IMR-90 (cell line): Measurements from ENCODE around the gene NAGPA. TPM values are rescaled to one million over a fixed set of nuclear protein-coding genes. Genes with fewer than 3 reads are reported as not detected.

ENCODE experiments used
- ATAC-seq: fragments of 200-7000 bp; cut with Tn5 transposase; 2 replicates; pipeline ENCODE4 v1.9.1; 2020; ENCODE audit warnings: low read depth, mild to moderate bottlenecking, moderate library complexity
- BruUV-seq: library from RNA; stranded (reverse); fragments of 400-500 nt; replicated peaks from 2 replicates; lab custom pipeline; 2021; lab: Mats Ljungman, UMichigan
- CTCF ChIA-PET: fragments of 300-600 bp; formaldehyde crosslinking; extraction: SDS; loops from one replicate; lab custom pipeline; 2021; ENCODE audit warnings: antibody characterized with exemption; lab: Yijun Ruan, JAX
- POLR2A ChIA-PET: fragments of 300-600 bp; sonication (Branson Sonifier 250); formaldehyde crosslinking; loops from one replicate; lab custom pipeline; 2022; ENCODE audit warnings: antibody characterized with exemption; ENCODE audit not compliant: unreplicated experiment; lab: Charles Lee
- DNase-seq: peaks from one replicate; pipeline ENCODE4 v3.0.0; 2013
- H2AFZ ChIP-seq: replicated peaks from 2 replicates; pipeline ENCODE3; 2013; ENCODE audit warnings: low read length, mild to moderate bottlenecking; ENCODE audit not compliant: poor library complexity
- H2AK5ac ChIP-seq: 2 replicates; pipeline ENCODE4 v1.6.1; 2013; ENCODE audit warnings: low read depth, low read length, inconsistent platforms
- H2AK9ac ChIP-seq: replicated peaks from 2 replicates; pipeline ENCODE3; 2013; ENCODE audit warnings: mild to moderate bottlenecking, low read depth, low read length, moderate library complexity; ENCODE audit not compliant: poor library complexity
- H2BK120ac ChIP-seq: 2 replicates; pipeline ENCODE4 v1.6.1; 2013; ENCODE audit warnings: low read depth, low read length, inconsistent platforms
- H2BK15ac ChIP-seq: 3 replicates; pipeline ENCODE4 v1.6.1; 2013; ENCODE audit warnings: low read depth, low read length, inconsistent platforms
- H2BK20ac ChIP-seq: 2 replicates; pipeline ENCODE4 v1.6.1; 2013; ENCODE audit warnings: low read depth, mild to moderate bottlenecking, inconsistent platforms, low read length, moderate library complexity
- H2BK5ac ChIP-seq: 2 replicates; pipeline ENCODE4 v1.6.1; 2013; ENCODE audit warnings: mild to moderate bottlenecking, low read depth, low read length, inconsistent platforms; ENCODE audit not compliant: poor library complexity, severe bottlenecking
- H3K14ac ChIP-seq: replicated peaks from 2 replicates; pipeline ENCODE4 v1.6.1; 2013; ENCODE audit warnings: low read depth, low read length, inconsistent platforms
- H3K18ac ChIP-seq: 2 replicates; pipeline ENCODE4 v1.6.1; 2013; ENCODE audit warnings: low read depth, low read length, control low read depth
- H3K23ac ChIP-seq: 2 replicates; pipeline ENCODE4 v1.6.1; 2013; ENCODE audit warnings: low read depth, low read length, inconsistent platforms
- H3K27ac ChIP-seq: 2 replicates; pipeline ENCODE4 v1.5.1; 2013; ENCODE audit warnings: mild to moderate bottlenecking, control low read depth, low read length; ENCODE audit not compliant: insufficient read depth
- H3K27me3 ChIP-seq: 2 replicates; pipeline ENCODE4 v1.6.1; 2013; ENCODE audit warnings: low read length; ENCODE audit not compliant: control insufficient read depth, insufficient read depth
- H3K36me3 ChIP-seq: 2 replicates; pipeline ENCODE4 v1.6.1; 2013; ENCODE audit warnings: low read length, mixed read lengths; ENCODE audit not compliant: control insufficient read depth, insufficient read depth
- H3K4ac ChIP-seq: 2 replicates; pipeline ENCODE4 v1.6.1; 2013; ENCODE audit warnings: low read depth, low read length, inconsistent platforms
- H3K4me1 ChIP-seq: 2 replicates; pipeline ENCODE4 v1.6.1; 2013; ENCODE audit warnings: low read length, mixed read lengths; ENCODE audit not compliant: control insufficient read depth, insufficient read depth
- H3K4me2 ChIP-seq: 2 replicates; pipeline ENCODE4 v1.6.1; 2013; ENCODE audit warnings: low read depth, mild to moderate bottlenecking, control low read depth, low read length, moderate library complexity
- H3K4me3 ChIP-seq: 2 replicates; pipeline ENCODE4 v1.5.1; 2013; ENCODE audit warnings: low read depth, mild to moderate bottlenecking, control low read depth, low read length, moderate library complexity; ENCODE audit not compliant: insufficient read depth
- H3K56ac ChIP-seq: 2 replicates; pipeline ENCODE4 v1.6.1; 2013; ENCODE audit warnings: low read length, inconsistent platforms; ENCODE audit not compliant: insufficient read depth; ENCODE audit errors: extremely low read depth
- H3K79me1 ChIP-seq, 2 experiments: 2 replicates each; pipeline ENCODE4 v1.6.1; 2013; ENCODE audit warnings: low read length in 2 of 2, inconsistent platforms in 1 of 2, low read depth in 1 of 2
- H3K9ac ChIP-seq: 2 replicates; pipeline ENCODE4 v1.6.1; 2013; ENCODE audit warnings: low read depth, low read length, control low read depth
- H3K9me1 ChIP-seq: 2 replicates; pipeline ENCODE4 v1.6.1; 2013; ENCODE audit warnings: low read length, inconsistent platforms; ENCODE audit not compliant: insufficient read depth
- H3K9me3 ChIP-seq: 2 replicates; pipeline ENCODE4 v1.6.1; 2013; ENCODE audit warnings: low read length; ENCODE audit not compliant: control insufficient read depth, insufficient read depth
- H4K20me1 ChIP-seq: 2 replicates; pipeline ENCODE4 v1.6.1; 2013; ENCODE audit warnings: low read length, inconsistent platforms; ENCODE audit not compliant: insufficient read depth
- H4K5ac ChIP-seq: 2 replicates; pipeline ENCODE4 v1.6.1; 2013; ENCODE audit warnings: mild to moderate bottlenecking, low read depth, low read length, control low read depth
- H4K8ac ChIP-seq, 2 experiments: 2 replicates each; pipeline ENCODE4 v1.6.1; 2013; ENCODE audit warnings: low read depth in 2 of 2, low read length in 2 of 2, control low read depth in 1 of 2, inconsistent platforms in 1 of 2
- H4K91ac ChIP-seq: 2 replicates; pipeline ENCODE4 v1.6.1; 2013; ENCODE audit warnings: low read depth, low read length, inconsistent platforms; ENCODE audit not compliant: insufficient read depth
- MAFK ChIP-seq: IDR thresholded peaks from 2 replicates; pipeline ENCODE4 v1.6.1; 2012; ENCODE audit warnings: low read depth, low read length, improper control_type of control experiment
- POLR2A ChIP-seq: IDR thresholded peaks from 2 replicates; pipeline ENCODE4 v1.6.1; 2012; ENCODE audit warnings: mild to moderate bottlenecking, low read depth, low read length
- RCOR1 ChIP-seq: IDR thresholded peaks from 2 replicates; pipeline ENCODE4 v1.6.1; 2012; ENCODE audit warnings: mild to moderate bottlenecking, low read length, improper control_type of control experiment; ENCODE audit not compliant: insufficient replicate concordance
- RFX5 ChIP-seq: IDR thresholded peaks from 2 replicates; pipeline ENCODE4 v1.8.0; 2012; ENCODE audit warnings: low read depth, mild to moderate bottlenecking, low read length, moderate library complexity
- WGBS, 2 experiments: methylation state at CpG; one replicate each; pipeline versions ENCODE4 v1.1.5 to v1.1.7; 2013; ENCODE audit warnings: missing lambda C conversion rate in 2 of 2; ENCODE audit not compliant: insufficient read length in 1 of 2; ENCODE audit errors: extremely low coverage in 2 of 2; 5-methylcytosine and 5-hydroxymethylcytosine counted together
- dilution Hi-C: fragments of 300-500 bp; cut with HindIII; formaldehyde crosslinking; loops from one replicate; pipeline ENCODE4 v1.14.3; 2018; ENCODE audit warnings: low sequenced_read_pairs; ENCODE audit not compliant: unreplicated experiment
- in situ Hi-C: fragments of 300-500 bp; cut with MboI; formaldehyde crosslinking; loops from 3 replicates; pipeline ENCODE4 v1.14.3; 2019; ENCODE audit warnings: low sequenced_read_pairs, inconsistent platforms, mixed read lengths
- intact Hi-C: fragments of 100-400 bp; cut with micrococcal nuclease; formaldehyde crosslinking; loops from 2 replicates; pipeline ENCODE4 v1.10.0; 2022
- polyA plus RNA-seq, 3 experiments: library from polyadenylated mRNA; depleted of rRNA; stranded (reverse); fragments of >200 nt; gene quantifications; 2 replicates each; pipeline ENCODE4 v1.2.3, GENCODE V29; 2012; ENCODE audit warnings: low replicate concordance in 1 of 3
- total RNA-seq: library from RNA; depleted of rRNA; stranded (reverse); fragments of >200 nt; gene quantifications from 2 replicates; pipeline ENCODE4 v1.2.3, GENCODE V29; 2012
- TF ChIP-seq, protein P1 (sequence below): fragments of 150-350 bp; IDR thresholded peaks from 2 replicates; pipeline ENCODE4 v1.6.1; 2016; ENCODE audit warnings: low read depth, mild to moderate bottlenecking, low read length, moderate library complexity, borderline replicate concordance

Gene NAGPA
- total and polyA plus RNA-seq, 2 of the 4 experiments (the other 2 are of a cell fraction), result 6.5 to 12.2 TPM

GRCh38 chr16:5034167-5034523, 410 bp upstream of the NAGPA start:
- Histone ChIP-seq H3K79me1 (peaks cover 3 to 13% of the 10 kb centered on the region in 2 experiments; a peak in 2 of 4 replicates), H3K9ac (peak overlapping the region; percentile 64; the same call in 1 of the 2 replicates), H3K36me3 (0 out of 2 replicates have a peak, but pooled peaks cover 1% of the 10 kb centered on the region), H2BK5ac (no peak overlapping the region), H4K5ac (peak overlapping the region; percentile 97), H3K14ac (peak overlapping the region; percentile 21), H4K20me1 (no peaks in the 10 kb centered on the region), H3K18ac (no peak overlapping the region), H2BK120ac (no peak overlapping the region), H4K91ac (0 out of 2 replicates have a peak overlapping the region, but pooled peaks have one; percentile 37), H4K8ac (peak overlapping the region; percentile 85 to 92), H3K56ac (no peak overlapping the region), H2BK20ac (no peak overlapping the region), H3K4me3 (peak overlapping the region; percentile 86), H2AK9ac (no peak overlapping the region), H3K4ac (no peak overlapping the region), H3K9me1 (peaks cover 8% of the 10 kb centered on the region), H3K27ac (no peak overlapping the region), H3K9me3 (no peaks in the 10 kb centered on the region), H2BK15ac (no peak overlapping the region), H3K27me3 (no peaks in the 10 kb centered on the region), H3K23ac (no peak overlapping the region), H2AK5ac (no peak overlapping the region), H3K4me2 (peak overlapping the region; percentile 81), H2AFZ (peak overlapping the region; percentile 99), H3K4me1 (peaks cover 3% of the 10 kb centered on the region; the same call in 1 of the 2 replicates)
- ATAC-seq, result no peak
- 20% methylated on average over 2 of the region's 2 CpGs; no CpG with 5 or more reads in 1 of the 2 experiments for WGBS, 2 experiments
- in situ Hi-C loops, result no loop called here
- CTCF ChIA-PET, result no interaction called here
- intact Hi-C loops, result loop anchor here (5.0 kb wide), 1 partner anchor 187 kb away; the partner anchor contains the start of genes GLYR1 and UBN1
- dilution Hi-C loops, result no loop called here
- POLR2A ChIA-PET, result no interaction called here
- BruUV-seq, result no TSS peak
- DNase-seq, result no peak
- no peak for TF ChIP-seq POLR2A
- no peak for TF ChIP-seq RFX5
- TF ChIP-seq, protein P1, sequence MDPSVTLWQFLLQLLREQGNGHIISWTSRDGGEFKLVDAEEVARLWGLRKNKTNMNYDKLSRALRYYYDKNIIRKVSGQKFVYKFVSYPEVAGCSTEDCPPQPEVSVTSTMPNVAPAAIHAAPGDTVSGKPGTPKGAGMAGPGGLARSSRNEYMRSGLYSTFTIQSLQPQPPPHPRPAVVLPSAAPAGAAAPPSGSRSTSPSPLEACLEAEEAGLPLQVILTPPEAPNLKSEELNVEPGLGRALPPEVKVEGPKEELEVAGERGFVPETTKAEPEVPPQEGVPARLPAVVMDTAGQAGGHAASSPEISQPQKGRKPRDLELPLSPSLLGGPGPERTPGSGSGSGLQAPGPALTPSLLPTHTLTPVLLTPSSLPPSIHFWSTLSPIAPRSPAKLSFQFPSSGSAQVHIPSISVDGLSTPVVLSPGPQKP, result no peak
- TF ChIP-seq MAFK, result no peak
- no peak for TF ChIP-seq RCOR1
